ENCODE data around the gene GALNT5. TPM values are rescaled to one million over a fixed set of nuclear protein-coding genes. Genes with fewer than 3 reads are reported as not detected.
"Not testable (repeated sequence)": the region's sequence is repeated elsewhere in the genome, so short reads cannot be mapped to it uniquely, and the experiment has no call there.

GALNT5 gene
- polyA plus RNA-seq, 1 donor, result 0.70 TPM

DNA sequence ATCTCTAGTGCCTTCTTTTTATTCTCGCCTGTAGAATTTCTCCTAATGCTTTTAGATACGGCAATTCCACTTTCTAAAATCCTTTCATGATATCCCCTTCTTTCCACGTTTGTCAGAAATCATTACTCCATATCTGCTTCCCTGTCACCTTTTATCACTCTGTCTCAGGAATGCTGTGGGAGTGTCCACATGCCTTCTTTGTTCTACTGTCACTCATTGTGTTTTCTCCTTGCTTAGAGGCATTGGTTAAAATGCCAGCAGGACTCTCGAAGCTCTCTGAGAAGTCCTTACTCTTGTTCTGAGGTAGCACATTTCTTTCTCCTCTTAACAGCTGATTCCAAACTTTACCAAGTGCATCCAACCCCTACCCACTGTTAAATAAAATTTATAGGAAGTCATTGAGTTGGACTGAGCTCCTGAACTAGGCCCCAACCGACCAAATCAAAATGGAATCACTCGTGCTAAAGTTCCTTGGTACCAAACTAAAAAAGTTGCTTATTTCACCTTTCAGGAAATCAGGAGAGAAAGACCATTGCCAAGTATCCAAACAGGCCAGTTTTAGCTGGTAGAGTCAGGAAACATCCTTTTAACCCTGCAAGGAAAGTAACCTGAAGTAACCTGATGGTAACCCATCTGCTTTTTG, 10.6 kb upstream of the GALNT5 start:
- DNase-seq, result no peak

DNA sequence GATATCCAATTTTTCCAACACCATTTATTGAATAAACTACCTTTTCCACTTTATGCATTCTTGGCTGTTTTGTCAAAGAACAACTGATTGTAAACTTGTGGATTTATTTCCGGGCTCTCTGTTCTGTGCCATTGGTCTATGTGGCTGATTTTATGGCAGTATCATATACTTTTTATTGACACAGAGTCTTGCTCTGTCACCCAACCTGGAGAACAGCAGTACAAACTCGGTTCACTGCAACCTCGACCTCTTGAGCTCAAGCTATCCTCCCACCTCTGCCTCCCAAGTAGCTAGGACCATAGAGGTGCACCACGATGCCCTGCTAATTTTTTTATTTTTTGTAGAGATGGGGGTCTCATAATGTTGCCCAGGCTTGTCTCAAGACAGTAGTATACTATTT, 6.7 kb upstream of the GALNT5 start:
- no peak for DNase-seq

DNA sequence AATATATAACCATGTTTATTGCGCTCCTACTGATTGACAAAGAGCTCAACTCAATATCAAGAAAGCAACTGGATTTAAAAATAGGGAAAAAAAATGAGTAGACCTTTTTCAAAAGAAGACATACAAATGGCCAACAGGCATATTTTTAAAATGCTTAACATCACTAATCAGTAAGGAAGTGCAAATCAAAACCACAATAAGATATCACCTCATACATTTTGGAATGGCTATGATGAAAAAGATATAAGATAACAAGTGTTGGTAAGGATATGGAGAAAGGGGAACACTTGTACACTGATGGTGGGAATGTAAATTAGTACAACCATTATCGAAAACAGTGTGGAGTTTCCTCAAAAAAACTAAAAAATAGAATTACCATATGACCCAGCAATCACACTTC, 5.6 kb upstream of the GALNT5 start:
- DNase-seq, result no peak

DNA sequence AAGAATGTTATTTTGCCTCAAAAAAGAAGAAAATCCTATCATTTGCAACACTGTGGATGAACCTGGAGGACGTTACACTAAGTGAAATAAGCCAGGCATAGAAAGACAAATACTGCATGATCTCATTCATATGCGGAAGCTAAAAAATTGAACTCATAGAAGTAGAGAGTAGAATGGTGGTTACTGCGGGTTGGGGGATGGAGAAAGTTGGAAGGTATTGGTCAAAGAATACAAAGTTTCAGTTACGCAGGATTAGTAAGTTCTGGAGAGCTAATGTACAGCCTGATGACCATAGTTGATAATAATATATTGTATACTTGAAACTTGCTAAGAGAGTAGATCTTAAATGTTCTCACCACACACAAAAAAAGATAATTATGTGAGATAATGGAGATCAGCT, 5.0 kb upstream of the GALNT5 start:
- DNase-seq, result no peak

DNA sequence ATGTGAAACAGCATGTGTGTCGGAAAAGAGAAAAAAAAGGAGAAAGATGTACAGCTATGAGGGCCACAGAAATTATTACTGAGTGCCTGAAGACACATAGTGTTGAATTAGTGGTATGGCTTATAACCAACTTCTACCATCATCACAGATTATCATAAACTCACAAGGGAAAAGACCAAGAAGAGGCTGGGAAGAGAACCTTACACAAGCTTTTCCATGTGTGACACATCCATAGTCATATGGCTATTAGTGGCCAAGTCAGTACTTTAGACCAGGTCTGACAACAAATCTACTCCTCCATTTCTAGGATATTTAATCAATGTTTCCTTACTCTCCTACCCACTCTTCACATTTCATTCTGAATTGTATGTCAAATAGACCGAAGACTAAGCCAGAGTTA, 3.5 kb upstream of the GALNT5 start:
- no peak for DNase-seq

DNA sequence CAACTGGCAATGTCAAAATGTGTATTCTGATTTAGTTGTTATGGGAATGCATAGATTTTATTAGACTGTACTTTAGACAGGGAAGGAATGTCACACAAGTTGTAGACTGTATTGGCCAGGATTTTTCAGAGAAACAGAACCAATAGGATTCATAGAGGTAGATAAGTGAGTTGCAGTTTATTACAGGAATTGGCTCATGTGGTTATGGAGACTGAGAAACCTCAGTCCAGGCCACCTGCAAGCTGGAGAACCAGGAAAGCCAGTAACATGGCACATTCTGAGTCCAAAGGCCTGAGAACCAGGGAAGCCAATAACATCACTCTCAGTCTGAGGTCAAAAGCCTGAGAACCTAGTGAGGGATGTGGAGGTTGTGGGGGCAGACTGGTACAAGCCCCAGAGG, 1.8 kb upstream of the GALNT5 start:
- no peak for DNase-seq

DNA sequence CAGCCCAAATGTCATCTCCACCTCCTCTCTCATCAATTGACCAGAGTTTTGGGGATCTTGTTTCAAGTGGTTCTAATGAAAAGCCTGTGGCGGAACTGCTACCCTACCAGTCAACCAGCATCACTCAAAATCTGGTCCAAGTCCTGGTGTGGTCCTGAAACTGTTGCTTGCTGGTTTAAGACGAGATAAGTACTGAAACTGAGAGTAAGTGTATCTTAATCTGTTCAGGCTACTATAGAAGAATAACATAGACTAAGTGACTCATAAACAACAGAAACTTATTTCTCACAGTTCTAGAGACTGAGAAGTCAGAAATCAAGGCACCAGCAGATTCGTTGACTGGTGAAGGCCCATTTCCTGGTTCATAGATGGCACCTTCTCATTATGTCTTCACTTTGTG, 879 bp upstream of the GALNT5 start:
- no peak for DNase-seq

DNA sequence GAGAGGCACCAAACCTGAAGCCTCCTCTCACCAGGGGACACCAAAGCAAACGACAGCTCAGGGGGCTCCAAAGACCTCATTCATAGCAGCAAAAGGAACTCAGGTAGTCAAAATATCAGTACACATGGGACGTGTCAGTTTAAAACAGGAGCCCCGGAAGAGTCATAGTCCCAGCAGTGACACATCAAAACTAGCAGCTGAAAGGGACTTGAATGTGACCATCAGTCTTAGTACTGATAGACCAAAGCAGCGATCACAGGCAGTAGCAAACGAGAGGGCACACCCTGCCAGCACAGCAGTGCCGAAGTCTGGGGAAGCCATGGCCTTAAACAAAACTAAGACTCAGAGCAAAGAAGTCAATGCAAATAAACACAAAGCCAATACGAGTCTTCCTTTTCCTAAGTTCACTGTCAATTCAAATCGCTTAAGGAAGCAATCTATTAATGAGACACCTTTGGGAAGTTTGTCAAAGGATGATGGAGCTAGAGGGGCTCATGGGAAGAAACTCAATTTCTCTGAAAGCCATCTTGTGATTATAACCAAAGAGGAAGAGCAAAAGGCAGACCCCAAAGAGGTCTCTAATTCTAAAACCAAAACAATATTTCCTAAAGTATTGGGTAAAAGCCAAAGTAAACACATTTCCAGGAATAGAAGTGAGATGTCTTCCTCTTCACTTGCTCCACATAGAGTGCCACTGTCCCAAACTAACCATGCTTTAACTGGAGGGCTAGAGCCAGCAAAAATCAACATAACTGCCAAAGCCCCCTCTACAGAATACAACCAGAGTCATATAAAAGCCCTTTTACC, 1.2 kb downstream of the GALNT5 start:
- no peak for DNase-seq

DNA sequence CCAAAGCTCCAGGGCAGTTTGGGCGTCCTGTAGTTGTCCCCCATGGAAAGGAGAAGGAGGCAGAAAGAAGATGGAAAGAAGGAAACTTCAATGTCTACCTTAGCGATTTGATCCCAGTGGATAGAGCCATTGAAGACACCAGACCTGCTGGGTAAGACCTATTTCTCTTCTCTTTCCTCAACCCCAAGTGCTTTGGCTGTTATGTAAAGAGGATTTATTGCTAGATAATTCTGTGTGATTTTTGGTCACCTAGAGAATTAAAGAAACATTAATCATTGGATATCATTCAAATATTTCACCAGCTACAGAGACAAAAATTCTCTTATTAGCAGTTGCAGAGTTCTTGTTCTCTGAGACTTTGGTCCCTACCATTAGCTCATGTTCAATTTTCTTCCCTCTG, 1.9 kb downstream of the GALNT5 start:
- DNase-seq, result no peak

DNA sequence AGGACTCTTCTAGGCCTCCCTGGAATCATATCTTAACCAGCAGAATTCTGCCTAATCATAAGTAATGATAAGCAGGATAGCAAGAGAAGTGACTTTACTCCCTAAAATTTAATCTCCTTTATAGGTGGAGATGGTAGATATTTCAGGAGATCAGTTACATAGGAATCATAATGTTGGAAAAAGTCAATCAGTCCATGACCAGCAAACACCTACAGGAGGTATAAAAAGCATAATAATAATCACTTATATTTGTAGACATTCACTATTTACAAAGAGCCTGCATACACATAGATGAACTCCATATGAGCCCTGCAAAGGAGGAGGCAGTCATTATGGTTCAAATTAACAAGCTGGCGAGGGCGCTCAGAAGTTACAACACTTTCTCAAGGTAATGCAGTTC, 2.5 kb downstream of the GALNT5 start:
- DNase-seq, result no peak

DNA sequence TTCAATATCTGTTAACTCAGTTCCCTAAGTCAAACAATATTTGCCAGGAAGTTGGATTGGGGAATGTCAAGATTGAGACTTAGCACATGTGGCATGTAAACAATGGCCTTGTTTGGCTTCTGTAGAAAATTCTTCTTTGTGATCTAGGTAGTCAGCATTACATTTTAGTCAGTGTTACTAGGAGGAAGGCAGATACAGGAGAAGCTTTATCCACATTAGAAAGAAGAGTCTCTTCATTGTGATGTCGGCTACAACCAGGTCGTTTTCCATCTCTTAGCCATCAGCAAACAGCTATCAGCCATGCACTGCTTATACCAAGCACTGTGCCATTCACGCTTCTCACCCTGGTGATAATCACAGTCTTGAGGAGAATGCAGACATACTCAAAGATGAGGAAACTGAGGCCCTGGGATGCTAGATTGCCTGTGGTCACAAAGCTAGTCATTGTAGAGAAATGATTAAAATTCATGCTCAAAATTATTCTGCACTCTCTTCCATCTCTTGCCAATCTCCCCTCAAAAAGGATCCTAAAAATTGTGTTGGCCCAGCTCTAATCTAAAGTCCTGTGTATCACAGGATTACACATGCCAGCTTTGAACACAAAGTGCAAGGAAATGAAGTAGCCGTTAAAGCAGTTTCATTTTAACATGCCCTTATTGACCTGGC, 3.2 kb downstream of the GALNT5 start:
- DNase-seq, result no peak

DNA sequence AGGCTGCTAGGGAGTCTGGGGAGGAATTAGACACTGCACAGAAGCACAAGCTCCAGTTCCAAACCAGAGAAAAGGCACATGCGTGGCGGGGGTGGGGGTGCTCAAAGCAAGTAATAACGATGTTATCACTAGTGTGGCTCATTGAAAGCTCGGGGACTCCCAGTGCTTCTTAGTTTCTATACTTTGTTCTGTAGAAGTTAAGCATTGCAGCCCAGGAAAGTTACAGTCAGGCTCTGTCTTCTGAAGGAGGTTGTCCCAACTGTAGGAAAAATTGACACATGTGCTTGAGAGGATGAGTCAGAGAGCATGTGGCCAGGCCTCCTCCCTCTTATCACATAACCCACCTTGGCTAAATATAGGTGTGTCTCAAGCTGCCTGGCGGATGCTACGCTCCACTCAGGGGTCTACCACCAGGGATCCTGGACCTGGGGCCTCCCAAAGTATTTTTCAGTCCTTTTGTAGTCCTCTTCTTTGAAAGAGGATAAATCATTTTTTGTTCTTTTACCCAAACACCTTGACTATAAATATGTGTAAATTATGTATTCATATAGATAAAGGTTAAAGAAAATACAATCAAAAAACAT, 3.8 kb downstream of the GALNT5 start:
- DNase-seq, result peak; percentile 22

DNA sequence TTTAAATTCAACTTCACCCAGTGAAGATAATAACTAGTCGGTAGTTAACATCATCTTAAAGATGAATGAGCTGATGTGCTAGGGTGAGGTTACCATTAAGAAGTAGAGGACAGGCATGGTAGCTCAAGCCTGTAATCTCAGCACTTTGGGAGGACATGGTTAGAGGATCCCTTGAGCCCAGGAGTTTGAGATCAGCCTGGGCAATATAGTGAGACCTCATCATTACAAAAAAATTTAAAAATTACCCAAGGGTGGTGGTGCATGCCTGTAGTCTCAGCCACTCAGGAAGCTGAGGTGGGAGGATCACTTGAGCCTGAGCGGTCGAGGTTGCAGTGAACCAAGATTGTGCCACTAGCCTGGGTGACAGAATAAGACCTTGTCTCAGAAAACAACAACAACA, 4.7 kb downstream of the GALNT5 start:
- no peak for DNase-seq

DNA sequence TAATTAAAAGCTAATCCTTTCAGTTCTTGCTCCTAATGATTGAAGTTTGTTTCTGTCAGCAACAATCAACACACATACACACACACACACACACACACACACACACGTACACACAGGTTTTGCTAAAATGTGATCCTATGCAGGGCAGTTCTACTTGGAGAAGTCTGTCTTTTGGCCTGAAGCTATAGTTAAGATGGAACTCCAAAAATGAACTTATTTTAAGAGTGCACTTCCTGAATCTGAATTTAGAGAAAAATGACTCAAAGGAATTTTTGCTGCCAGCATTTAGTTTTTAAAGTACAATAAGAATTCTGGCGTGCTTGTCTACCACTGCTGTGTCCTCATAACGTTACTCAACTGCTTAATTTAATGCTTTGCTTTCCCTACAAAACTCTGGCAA, 6.6 kb downstream of the GALNT5 start:
- DNase-seq, result no peak

DNA sequence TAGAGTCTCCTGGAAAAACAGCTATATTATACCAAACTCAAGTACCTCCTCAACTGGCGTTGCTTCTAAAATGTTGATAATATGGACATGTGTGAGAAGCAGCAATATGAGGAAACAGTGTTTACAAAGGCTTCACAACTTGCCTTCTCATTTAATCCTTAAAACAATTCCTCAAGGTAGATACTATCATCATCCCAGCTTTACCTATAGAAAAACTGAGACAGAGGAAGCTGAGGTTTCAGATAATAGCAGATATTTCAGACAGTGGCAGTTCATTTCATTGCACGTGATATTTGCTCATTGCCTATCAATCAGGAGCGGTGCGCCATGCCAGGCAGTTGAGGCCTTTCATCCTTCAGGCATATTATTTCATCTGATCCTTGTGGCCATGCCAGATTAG, 8.3 kb downstream of the GALNT5 start:
- DNase-seq, result no peak

DNA sequence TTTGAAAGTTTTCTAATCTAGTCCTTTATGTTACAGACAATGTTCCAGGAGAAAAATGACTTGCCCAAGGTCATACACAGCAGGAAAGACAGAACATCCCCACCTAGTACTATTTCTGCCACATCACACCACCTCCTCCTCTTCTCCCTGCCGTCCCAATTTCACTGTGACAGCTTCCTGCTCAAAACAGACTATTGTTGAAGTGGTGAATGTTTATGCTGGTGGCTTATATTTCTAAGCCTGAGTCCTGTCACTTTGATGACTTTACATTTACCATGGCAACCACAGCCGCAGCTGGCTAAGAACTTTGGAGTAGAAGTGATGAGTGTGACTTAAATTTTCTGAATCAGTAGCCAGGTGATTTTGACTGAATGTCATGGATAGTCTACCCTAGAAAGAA, 10.0 kb downstream of the GALNT5 start:
- no peak for DNase-seq

DNA sequence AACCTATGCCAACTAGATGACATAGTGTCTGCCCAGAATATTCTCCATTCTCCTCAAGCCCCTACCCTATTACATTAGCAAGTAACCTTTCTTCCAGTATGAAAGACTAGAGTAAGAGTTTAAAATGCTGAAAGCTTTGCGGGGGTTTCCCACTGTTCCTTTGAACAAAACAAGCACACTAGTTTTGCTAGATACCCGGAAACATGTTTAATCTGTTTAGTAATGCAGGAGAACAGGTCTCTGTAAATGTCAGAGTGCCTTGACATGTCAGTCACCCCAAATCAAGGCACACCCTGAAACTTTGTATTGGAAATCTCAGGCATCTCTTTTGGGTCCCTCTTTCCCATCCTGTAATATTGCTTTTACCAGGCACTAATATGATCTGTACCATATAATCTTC, 11.6 kb downstream of the GALNT5 start:
- no peak for DNase-seq

DNA sequence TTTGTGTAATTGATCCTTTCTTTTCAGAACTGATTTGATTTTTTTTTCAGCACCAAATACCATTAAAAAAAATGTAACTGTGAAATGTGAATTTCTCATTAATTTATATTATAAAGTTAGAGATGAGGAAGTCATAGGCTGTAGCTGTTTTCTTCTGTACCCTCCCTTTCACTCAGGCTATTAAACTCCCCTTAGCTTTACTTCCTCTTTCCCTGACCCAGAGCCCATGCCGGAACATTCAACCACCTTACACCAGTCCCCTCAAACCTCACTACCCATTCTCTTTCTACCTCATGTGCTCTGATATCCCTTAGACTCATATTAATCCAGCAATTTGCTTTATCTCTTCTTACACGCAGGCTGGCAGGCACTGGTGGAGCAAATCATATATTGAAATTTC, 12.4 kb downstream of the GALNT5 start:
- no peak for DNase-seq

DNA sequence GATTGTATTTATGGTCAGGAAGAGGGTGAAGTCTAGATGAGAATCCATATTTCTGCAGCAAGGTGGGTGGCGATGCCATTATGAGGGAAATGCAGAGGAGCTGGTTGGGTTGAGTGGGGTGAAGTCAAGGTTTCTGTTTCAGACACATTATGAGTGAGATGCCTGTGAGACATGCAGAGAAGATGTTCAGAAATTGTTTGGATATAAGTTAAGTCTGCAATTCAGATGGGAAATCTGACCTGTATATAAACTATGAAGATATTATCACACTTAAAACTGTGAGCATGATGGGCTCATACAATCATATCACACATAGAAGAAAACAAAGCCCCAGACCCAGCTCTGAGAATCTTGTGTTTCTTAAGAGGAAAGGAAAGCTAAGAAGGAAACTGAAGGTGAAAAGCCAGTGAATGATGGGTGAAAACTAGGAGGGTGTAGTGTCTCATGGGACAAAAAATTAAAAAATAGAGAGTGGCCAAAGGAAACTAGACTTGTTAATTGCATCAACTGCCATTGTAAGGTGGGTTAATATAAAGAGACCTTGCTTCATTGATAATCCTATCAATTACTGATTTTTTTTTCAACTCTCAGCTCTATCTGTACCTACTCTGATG, 14.2 kb downstream of the GALNT5 start:
- DNase-seq, result no peak

DNA sequence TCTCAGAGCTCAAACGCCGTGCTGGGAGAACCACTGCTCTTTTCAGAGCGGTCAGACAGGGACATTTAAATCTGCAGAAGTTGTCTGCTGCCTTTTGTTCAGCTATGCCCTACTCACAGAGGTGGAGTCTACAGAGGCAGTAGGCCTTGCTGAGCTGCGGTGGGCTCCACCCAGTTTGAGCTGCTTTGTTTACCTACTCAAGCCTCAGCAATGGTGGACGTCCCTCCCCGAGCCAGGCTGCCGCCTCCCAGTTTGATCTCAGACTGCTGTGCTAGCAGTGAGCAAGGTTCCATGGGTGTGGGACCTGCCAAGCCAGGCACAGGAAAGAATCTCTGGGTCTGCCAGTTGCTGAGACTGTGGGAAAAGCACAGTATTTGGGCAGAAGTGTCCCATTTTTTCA, 21.8 kb downstream of the GALNT5 start:
- DNase-seq, result not testable (repeated sequence)

DNA sequence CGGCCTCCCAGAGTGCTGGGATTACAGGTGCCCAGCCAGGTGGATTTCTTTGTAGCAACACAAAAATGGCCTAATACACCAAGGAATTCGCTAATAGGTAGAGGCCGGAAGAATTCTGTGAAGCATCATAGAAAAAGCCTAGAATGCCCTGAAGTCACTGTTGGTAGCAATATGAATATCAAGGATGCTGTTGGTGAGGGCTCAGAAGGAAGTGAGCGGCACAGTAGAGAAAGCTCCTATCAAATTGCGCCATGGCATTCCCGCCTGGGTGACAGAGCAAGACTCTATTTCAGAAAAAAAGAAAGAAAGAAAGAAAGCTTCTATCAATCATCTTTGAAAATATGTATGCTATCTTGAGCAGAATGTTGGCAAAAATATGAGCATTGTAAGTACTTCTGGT, 23.8 kb downstream of the GALNT5 start:
- no peak for DNase-seq

DNA sequence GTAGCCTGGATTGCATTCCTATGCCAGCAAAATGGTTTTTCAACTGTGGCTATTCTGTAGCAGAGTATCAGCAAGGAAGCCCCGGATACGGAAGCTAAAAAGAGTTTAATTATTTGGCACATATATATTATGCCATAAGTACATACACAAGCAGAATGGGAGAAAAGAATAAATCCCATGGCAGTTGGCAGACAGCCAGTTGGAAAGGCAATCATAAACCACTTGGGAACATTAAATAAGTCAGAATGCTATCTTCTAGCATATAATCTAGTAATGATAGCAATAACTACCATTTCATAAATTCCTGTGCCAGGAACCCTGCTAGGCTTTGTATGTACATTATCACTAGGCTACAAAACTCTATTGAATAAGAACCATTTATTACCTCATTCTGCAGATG, 26.0 kb downstream of the GALNT5 start:
- DNase-seq, result no peak

DNA sequence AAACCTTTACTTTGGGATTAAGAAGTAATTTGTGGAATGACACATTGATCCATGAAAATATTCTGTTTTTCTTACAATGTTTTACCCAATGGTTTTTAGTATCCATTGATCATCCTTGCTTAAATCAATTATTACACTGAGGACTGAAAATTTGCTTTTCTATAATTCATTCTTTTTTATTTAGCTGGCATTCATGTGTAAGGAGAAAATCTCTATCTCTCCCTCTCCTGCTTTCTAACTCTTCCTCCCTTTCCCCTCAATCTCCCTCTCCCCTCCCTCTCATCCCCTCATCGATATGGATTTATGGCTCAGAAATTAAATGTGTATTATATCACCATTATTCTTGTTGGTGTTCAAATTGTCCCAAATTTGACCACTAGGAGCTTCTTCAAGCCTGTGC, 29.7 kb downstream of the GALNT5 start:
- DNase-seq, result no peak
